Stimulated activated naive CD8-positive, alpha-beta T cell treated with anti-CD3 and anti-CD28 coated beads, Interleukin-15, Interleukin-2, amounts not matched to agents 100 U/mL and 50 U/mL, for 24 hours (primary cell): ENCODE results near the gene CDKAL1.
"Not testable (repeated sequence)": the region's sequence is repeated elsewhere in the genome, so short reads cannot be mapped to it uniquely, and the experiment has no call there.

Source experiments
- ATAC-seq: fragments of 150-1000 bp; cut with Tn5 transposase; one replicate; pipeline ENCODE4 v1.10.0; 2021
- DNase-seq: peaks from one replicate; pipeline ENCODE4 v3.0.0; 2021

Gene CDKAL1

DNA sequence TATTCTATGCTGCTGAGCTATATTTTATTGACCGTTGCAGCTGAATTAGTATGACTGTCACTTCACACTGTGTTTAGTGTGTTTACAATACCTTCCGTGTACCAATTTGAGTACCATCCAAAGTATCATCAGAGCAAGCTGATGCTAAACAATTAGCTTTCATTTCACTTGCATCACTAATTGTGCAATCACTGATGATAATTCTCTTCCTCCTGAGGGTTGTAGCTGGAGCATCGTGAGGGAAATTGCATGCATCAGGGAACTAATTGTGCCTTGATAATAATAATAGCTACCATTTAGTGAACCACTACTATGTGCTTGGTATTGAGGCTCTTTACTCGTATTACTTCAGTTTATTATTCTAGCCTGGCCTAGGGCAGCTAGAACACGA lies 674.5 kb downstream of the CDKAL1 start:
- ATAC-seq = no peak
- no peak for DNase-seq

DNA sequence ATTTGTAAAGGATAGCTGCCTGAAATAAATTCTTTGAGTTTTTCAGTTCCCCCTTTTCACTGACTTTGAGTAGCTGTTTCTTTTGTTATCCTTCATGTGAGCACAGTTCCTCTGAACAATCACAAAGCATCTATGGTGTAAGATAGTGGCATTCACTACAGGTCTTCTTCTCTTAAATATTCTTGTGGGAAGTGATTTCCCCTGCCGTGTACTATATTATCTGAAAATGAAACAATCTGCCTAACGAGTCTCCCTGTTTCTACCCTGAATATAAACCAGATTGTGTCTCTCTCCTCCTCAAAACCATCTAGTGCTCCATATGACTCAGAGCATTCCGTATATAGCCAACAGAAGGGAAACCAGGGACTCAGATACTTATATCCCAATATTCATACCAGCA lies 679.2 kb downstream of the CDKAL1 start:
- no peak for DNase-seq
- ATAC-seq = no peak

DNA sequence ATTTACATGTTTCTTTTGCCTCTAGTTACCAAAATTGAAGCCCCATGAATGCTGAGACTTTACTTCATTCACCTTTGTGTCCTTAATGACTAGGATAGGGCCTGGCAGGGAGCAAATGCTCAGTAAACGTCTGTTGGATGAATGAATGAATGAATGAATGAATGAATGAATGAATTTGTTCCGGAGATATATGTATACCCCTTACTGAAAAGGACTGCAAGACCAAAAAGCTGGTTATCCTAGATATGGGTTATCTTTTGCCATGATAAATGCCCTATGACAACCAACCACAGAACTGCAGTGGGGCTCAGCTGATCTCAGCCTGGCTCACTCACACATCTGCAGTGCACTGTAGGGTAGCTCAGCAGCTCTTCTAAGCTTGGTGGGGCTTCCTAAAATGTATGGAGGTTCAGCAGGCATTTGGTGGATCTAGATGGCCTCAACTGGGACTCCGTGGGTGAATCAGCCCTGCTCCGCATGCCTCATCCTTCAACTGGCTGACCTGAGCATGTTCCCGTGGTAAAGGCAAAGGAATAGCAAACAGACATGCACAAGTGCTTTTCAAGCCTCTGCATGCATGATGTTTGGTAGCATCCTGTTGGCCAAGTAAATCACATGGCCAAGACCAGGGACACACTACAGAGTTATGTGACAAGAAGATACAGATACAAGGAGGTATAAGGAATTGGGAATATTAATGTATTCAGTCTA lies 680.6 kb downstream of the CDKAL1 start:
- ATAC-seq (no peak), DNase-seq (no peak)

DNA sequence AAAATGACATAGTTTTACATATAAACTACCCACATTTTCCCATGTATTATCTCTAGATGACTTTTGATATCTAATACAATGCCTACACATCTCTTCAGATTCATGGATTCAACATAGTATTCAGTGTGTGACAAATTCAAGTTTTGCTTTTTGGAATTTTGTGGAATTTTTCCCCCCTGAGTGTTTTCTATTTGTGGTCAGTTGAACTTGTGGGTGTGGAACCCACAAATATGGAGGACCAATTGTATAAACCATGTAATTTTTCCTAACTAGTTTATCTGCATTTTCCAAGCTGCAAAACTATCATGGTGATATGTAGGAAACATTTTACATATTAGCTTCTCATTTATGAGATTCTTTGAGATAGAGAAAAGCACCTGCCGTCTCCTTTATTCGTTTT lies 685.0 kb downstream of the CDKAL1 start:
- ATAC-seq = no peak

DNA sequence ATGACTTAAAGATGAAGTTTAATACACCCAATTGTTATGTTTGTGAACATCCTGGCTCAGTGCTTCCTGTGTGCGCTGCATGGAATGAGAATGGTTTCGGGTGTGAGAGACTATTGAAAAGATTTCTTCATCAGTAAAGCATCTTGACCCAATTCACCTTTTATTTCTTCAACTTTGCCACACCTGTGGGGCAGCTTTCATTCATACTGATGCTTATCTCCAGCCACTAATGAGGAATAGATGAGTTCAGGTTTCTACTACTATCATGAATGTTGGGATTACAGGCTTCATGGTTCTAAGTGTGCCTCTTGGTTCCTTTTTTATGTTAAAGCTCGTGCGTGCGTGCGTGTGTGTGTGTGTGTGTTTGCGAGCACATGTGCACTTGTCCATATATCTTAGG lies 685.6 kb downstream of the CDKAL1 start:
- ATAC-seq (no peak), DNase-seq (no peak)

More for the DNA sequence above, 685.0 kb downstream of the CDKAL1 start:
- DNase-seq = no peak

DNA sequence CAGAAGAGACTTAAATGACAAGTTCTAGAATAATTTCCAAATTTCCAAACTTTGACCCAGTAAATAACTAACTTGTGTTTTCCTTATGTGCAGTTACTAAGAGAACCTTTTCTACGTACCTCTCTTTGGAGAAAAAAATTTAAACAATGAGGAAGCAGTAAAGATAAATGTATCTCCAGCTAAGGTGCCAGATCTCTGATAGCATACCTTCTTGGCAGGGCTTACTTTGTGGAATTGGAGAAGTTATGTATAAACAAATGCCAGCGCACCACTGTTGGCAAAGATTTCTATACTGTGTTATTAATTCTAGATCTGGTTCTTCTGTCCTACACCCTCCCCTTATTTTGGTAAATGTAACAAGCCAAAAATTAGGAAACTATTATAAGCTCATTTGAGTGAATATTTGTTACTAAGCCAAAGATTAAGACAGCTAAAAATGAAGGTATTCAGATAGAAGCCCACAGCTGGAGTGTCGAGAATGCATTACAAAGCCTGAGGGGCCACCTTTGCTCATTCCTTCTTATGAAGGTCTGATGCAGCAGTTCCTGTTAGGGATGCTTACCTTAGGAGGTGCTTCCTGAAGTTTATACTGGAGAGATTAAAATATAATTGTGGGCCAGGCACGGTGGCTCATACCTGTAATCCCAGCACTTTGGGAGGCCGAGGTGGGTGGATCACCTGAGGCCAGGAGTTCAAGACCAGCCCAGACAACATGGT lies 686.2 kb downstream of the CDKAL1 start:
- ATAC-seq = no peak
- no peak for DNase-seq

DNA sequence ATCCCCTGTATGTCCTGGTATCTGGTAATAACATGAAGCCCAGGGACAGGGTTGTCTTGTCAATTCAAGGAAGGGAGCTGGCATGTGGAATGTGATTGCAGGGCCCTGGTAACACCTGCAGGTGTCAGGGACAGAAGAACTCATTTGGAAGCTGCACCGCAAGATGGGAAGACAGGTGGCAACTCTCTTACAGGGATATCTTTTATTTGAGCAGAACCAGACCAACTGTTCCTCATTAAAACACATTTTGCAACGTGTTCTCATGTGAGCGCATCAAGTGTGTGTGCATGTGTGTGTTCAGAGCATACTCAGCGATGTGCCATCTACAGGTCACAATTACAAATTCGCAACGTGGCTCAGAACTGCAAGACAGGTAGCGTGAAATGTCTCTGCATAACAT lies 688.4 kb downstream of the CDKAL1 start:
- no peak for ATAC-seq
- DNase-seq = no peak

DNA sequence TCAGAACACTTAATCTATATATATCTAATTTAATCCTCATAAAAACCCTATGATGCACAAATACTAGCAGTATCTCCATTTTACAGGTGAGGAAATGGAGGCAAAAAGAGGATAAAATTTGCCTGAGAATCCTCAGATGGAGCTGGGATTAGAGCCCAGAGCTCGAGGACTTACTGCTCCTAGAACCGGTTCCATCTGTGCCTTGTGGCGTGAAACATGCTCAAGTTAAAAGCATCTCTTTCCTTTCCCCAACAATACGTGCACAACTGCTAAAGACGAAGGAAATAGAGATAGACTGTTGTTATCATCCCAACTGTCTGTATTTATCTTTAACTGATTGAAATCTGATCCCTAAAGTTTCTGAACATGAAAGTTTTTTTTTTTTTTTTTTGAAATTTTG lies 691.7 kb downstream of the CDKAL1 start:
- DNase-seq (no peak), ATAC-seq (no peak)

DNA sequence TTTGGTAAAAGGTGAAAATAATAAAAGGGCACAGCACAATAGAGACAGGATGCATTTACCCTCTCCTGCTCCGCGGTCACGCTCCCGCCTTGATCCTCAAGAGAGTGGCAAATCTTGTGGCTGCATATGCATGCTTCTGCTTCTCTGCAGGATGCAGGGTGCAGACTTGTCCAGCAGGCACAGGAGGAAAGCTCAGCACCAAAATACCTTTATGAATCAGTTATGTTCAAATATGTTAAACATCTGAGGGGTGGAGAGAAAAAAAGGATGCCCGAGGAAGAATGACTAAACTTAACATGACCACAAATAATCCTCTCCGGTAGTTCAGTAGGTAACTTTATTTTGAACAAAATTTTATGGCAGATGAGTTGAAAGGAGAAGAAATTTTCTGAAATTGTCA lies 693.2 kb downstream of the CDKAL1 start:
- ATAC-seq (no peak), DNase-seq (no peak)

DNA sequence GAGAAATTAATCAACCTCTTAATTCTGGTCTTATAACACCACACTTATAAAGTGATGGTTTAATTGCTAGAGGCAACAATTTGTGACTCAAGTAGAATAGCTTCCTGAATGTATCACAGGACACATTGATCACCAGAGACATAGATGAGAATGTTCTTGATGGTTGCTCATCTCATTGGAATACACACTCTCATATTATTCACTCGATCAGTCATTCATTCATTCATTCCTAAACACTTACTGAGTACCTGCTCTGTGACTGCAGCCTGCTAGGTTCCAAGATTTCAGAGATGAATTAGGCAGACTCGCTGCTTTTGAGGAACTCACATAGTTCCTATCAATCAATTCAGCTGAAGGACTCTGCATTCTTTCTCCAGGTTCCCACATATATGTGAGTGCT lies 694.2 kb downstream of the CDKAL1 start:
- ATAC-seq = no peak
- DNase-seq = no peak

DNA sequence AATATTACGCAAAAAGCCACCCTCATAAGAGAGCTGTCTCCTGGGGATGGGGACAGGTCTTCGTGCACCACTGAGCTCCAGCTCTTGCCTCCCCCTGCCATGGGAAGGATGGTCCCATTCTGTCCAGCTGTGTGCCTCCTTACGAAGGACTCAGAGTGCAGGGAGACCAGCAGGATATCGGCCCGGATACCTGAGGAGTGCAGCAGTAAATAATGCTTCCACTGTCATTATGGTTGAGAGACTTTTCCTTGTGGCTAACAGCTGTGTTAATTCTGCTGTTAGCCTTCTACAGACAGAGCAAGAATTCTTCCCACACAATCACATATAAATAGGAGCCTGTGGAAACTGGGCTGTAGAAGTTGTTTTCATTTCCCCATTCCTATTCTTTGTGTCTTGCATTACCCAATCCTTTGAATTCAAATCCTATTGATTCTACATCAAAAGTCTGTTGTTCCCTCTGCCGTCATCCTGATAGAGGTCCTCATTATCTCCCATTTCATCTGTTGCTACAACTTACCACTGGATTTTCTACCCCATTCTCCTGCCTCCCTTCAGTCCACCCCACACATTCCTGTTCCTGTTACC lies 694.7 kb downstream of the CDKAL1 start:
- DNase-seq (no peak), ATAC-seq (no peak)

DNA sequence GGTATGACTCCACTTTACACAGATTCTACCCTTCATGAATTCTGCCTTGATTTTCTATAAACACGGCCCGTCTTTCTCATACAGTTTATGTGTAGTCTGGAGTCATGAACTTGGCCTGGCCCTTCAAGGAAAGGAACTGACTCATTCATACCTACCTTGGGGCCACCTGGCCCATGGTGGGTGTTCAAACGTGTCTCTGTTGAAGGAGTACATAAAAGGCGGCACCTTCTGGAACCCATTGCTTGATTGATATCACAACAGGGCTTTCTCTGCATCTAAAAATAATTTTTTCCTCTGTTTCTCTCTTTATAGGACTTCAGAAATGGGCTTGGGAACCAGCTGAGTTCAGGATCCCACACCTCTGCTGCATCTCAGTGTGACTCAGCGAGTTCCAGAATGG lies 696.3 kb downstream of the CDKAL1 start:
- no peak for ATAC-seq
- DNase-seq = no peak

DNA sequence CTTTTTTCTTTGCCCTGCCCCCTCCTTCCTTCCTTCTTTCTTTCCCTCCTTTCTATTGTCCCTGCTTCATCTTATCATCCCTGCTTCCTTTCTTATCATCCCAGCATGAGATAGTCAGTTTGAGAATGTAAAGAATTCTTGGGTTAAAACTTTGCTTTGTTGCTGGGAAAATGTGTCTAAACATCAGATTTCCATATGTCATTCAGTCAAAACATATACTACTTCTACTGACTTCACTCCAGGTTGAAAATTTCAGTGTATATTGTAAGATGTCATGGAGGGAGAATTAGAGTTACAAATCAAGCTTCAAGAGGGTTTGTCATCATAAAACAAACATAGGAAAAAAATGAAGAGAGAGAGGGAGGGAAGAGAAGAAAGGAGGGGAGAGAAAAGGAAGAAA lies 700.9 kb downstream of the CDKAL1 start:
- DNase-seq (no peak), ATAC-seq (no peak)

DNA sequence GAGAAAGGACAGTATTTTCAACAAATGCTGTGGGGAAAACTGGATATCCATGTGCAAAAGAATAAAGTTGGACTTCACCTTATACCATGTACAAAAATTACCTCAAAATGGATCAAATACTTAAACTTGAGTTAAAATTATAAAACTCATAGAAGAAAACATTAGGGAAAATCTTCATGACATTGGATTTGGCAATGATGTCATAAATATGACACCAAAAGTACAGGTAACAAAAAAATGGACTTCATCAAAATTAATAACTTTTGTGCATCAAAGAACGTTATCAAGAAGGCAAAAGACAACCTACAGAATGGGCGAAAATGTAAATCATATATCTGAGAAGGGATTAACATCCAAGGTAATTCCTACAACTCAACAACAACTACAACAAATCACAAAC lies 704.0 kb downstream of the CDKAL1 start:
- DNase-seq (no peak), ATAC-seq (no peak)

DNA sequence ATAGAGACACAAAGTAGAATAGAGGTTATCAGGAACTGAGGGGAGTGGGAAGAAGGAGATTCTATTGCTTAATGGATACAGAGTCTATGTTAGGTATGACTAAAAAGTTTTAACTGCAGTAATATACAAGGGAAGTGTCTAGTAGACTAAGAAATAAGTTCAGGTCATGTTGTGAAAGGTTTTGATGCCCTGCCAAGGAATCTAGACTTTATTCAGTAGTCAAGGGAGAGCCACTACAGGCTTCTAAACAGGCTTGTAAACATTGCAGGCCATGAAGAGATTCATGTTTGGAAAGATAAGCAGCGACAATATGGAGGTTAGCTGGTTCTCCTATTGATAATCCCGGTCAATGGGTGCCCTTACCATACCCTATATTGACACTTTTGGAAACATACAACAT lies 706.5 kb downstream of the CDKAL1 start:
- DNase-seq (no peak), ATAC-seq (no peak)

DNA sequence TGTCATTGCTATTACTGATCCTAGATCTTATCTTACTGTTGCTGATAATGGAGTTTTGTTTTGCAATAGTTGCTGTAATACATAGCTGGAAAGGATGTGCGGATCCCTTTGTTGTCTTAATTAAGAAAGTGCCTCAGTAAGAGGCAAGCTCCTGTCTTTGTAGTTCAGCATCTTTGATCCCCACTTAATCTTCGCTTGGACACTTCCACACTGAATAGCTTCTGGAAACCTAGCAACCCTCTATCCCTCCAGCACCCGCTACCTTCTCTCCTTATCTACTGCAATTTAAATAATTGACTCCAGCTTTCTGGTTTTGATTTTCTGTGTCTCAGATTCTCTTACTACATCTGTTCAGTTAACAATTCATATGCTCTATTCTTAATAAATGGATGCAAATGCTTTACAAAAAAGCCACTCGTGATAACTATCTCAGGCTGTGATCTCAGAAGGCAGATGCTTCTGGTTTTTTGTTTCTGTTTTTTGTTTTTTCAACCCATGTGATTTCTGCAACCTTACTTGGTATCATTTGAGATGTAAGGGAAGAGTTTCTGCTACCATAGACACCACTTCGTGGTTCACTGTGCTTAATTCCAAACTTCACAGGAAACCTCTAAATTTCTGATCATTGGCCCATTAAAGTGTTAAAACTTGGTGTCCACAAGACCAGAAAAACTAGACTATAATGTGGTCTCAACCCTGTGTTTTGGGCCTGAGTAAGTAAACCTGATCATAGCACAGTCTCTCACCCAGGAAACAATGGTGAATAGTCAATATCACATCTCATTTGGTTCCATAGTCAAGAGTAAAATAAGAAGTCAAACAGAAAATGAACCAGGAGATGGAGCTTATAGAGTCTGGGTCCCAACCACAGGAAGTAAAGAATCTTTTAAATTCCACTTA lies 707.2 kb downstream of the CDKAL1 start:
- no peak for DNase-seq
- no peak for ATAC-seq

DNA sequence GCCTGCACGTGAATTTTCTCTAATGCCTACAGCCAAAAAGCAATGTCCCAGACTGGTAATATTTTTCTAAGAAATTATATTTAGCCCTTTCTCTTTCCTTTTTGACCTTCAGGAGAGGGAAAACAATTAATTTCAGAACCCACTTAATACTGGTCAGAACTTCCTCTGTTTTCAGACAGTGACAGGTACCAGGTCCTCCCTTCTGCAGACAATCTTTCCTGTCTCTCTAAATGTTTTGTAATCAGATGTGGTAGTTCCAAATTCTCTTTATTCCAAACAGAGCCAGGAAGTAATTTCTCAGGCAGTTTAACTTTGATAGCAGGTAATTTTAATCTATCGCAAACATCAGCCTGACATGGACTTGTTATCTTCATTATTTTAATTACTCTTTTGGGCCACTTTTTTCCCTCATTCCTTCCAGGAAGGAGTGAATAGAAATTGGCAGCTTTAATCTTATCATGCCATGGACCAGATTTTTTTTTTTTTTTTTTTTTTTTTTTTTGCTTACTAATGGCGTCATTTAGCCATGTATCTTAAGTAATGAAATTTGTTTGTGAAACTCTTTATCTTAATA lies 710.7 kb downstream of the CDKAL1 start:
- DNase-seq (no peak), ATAC-seq (no peak)

DNA sequence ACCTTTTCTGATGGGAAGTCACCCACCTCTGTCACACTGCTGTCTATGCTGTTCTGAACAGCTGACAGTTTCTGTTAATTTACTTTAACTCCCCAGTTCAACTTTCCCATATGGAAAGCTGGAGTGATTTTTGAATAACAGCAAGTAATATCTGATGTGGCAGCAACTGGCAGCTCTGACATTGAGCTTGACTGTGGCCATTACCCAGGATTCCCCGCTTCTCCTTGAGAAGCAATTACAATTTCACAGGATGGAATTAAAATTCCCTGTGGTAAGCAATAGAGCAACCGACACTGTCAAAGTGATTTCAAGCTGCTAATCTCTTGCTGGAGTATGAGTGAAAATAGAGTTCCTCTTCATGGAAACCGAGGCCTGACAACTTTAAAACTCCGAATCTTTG lies 711.2 kb downstream of the CDKAL1 start:
- DNase-seq (no peak), ATAC-seq (no peak)

DNA sequence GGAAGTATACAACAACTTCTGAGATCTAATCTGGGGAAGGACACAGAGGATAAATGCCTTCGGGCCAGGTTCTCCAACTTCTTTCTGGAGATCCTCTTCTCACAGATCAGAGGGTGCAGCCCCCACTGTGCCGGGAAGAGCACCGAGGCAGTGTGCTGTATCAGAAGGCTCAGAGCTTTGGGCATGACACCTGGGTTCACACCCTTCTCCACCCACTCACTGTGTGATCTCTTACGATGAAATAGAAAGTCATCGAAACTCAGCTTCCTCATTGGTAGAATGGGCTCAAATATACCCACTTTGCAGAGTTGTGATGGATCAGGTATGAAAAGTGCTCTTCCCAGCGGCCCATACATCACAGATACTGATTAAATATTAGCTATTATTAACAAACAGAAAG lies 711.8 kb downstream of the CDKAL1 start:
- no peak for ATAC-seq

DNA sequence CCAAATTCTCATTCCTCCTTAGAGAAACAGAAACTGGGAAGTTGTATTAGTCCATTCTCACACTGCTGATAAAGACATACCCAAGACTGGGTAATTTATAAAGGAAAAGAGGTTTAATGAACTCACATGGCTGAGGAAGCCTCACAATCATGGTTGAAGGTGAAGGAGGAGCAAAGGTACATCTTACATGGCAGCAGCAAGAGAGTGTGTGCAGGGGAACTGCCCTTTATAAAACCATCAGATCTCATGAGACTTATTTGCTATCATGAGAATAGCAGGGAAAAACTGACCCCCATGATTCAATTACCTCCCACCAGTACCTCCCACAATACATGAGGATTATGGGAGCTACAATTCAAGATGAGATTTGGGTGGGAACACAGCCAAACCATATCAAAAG lies 720.2 kb downstream of the CDKAL1 start:
- ATAC-seq, DNase-seq: not testable (repeated sequence)

More for the DNA sequence above, 711.8 kb downstream of the CDKAL1 start:
- no peak for DNase-seq

DNA sequence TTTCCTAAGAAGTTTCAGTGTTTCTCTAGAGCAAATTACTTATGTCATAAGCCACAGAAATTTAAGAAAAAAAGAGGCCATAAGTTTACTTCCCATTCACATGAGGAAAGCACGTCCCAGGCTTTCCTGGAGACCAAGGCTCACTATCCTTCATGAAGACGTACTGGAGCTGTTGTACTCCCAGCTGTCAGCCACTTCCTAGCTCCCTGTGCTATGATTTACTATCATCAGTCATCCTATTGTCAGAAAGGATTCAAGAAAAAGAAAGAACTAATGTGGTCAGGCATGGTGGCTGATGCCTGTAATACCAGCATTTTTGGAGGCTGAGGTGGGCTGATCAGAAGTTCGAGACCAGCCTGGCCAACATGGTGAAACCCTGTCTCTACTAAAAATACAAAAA lies 721.9 kb downstream of the CDKAL1 start:
- ATAC-seq = no peak
- DNase-seq = no peak

DNA sequence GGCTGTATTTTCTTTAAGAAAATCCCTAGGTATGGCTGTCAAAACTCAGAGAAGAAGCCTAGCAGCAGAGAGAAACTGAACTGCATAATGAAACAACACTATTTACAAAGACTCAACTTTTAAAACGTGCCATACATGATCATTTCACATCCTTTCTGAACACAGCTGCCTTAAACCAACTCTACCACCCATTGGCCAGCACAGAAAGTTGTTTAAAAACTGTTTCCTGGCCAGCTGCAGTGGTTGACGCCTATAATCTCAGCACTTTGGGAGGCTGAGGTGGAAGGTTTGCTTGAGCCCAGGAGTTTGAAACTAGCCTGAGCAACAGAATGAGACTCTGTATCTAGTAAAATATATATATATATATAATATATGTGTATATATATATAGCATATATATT lies 722.9 kb downstream of the CDKAL1 start:
- no peak for DNase-seq

More for the DNA sequence above, 722.9 kb downstream of the CDKAL1 start:
- ATAC-seq = no peak
